Ramos (cell line): ENCODE measurements around the gene FGD5.

Source experiments
- in situ Hi-C: fragments of 300-500 bp; cut with MboI; formaldehyde crosslinking; loops from one replicate; pipeline ENCODE4 v1.14.3; 2022; ENCODE audit warnings: low sequenced_read_pairs; ENCODE audit not compliant: unreplicated experiment

FGD5 gene

DNA sequence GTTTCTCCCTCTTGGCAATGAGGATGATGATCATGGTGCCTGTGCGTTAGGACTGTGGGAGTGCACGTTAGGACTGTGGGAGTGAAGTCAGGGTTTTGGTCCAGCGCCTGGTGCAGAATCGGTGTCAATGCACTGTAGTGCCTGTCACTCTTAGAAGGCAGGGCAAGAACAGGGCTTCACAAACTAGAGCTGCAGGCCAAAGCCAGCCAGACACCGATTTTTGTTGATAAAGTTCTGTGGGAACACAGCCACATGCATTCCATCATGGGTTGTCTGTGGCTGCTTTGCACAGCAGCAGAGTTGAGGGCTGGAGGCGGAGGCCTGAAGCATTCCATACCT is 96.0 kb downstream of the FGD5 start:
- in situ Hi-C loops: loop anchor here (10.0 to 25.0 kb wide), 2 partner anchors 127 to 400 kb away; no protein-coding TSS in a partner anchor

DNA sequence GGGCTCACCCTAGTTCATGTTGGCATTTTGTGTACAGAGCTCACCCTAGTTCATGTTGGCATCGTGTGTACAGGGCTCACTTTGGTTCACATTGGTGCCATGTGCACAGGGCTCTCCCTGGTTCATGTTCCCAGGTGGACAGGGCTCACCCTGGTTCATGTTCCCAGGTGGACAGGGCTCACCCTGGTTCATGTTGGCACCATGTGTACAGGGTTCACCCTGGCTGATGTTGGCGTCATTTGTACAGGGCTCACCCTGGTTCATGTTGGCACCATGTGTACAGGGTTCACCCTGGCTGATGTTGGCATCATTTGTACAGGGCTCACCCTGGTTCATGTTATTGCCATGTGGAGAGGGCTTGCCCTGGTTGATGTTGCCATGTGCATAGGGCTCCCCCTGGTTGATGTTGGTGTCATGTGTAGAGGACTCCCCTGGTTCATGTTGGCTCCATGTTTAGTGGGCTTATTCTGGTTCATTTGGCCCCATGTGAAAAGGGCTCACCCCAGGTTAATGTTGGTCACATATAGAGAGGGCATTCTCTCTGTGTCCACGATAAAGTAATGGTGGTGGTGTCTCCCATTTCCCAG is 97.0 kb downstream of the FGD5 start:
- in situ Hi-C loops: loop anchor here (10.0 to 25.0 kb wide), 2 partner anchors 128 to 401 kb away; no protein-coding TSS in a partner anchor

DNA sequence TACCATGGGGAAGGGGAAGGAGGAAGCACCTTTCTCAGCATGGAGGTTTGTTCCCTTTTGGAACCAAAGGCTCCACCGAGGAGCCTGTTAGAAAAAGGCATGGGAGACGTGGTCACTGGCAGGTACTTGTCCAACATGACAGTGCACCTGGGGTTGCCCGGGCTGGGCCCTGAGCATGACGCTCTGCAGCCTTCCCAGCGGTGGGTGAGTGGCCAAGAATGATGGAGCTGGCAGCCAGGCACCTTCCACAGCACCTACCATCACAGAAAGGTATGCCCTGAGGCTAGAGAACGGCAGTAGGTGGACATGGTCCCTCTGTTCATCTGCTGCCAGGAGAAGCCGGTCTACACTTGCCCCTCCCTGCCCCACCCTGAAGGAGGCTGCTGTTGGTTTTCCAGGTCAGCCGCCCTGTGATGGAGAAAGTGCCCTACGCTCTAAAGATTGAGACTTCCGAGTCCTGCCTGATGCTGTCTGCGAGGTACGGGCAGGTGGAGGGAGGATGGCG is 99.6 kb downstream of the FGD5 start:
- in situ Hi-C loops: loop anchor here (10.0 to 25.0 kb wide), 2 partner anchors 131 to 404 kb away; no protein-coding TSS in a partner anchor

DNA sequence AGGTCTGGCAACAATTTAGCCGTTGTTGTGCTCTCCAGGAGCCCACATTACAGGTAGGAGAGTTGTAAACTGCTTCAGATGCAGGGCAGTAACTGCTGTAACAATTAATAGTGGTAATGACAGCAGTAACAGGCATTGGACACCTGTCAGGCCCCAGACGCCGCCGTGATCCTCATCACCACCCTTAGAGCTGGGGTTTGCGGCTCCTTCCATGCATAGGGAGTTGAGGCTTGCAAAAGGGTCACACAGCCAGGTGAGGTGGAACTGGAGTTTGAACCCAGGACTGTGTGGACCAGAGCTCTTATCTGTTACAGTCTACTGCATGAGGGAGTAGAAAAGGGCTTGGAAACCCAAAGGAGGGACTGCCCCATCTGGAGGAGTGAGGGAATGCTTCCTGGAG is 101.8 kb downstream of the FGD5 start:
- in situ Hi-C loops: loop anchor here (5.0 to 25.0 kb wide), 2 partner anchors 133 to 288 kb away; no protein-coding TSS in a partner anchor

DNA sequence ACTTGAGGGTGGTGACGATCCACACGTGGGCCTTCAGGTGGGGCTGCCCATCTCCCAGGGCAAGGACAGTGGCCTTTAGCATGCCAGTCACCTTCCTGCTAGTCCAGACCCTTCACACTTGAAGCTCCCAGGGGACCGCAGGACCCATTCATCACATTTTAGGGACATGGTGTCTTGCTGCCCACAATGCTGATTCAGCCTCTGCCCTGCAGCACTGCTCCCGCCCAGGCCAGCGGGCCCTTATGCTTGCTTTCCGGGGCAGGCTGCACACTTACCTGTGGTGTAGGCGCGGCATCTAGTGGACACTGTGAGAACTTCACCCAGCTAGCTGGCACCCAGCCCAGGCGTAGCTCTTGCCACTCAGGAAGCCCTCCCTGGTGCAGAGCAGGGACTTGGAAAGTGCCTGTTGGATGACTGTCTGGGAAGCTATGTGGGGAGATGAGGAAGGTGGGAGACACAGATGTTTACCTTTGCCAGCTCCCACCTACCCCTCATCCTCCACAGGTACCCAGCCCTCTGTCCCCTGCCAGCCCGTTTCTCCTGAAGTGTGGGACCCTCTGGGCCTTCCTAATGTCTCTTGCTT is 102.4 kb downstream of the FGD5 start:
- in situ Hi-C loops: loop anchor here (5.0 to 25.0 kb wide), 2 partner anchors 134 to 289 kb away; no protein-coding TSS in a partner anchor

DNA sequence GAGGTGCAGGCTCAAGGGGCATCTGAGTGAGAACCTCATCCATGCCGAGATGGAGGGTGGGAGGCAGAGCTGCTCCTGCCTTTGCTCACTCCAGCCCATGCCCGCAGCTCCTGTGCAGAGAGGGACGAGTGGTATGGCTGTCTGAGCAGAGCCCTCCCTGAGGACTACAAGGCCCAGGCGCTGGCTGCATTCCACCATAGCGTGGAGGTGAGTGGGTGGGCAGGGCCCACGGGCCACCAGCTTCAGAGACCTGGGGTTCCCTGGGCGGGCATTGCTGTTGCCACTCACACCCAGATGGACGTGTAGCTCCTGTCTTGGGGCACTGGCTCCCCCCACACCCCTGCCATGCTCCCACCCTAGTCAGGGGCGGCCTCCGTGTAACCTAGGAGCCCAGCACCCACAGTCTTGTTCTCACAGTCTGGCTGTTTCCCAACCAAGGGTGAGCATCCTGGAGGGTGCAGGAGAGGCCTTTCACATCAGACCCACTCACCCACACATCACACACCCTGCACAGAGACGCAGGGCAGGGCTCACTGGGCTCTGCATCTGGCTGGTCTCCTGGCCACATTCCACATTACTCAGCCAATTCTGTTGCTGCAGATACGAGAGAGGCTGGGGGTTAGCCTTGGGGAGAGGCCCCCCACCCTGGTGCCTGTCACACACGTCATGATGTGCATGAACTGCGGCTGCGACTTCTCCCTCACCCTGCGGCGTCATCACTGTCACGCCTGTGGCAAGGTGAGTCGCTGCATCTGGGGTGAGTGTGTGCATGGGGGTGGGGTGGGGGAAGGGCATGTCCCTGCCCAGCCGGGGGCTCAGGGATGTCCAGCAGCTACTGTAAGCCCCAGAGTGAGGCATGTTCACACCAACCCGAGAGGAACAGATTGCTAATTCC is 103.3 kb downstream of the FGD5 start:
- in situ Hi-C loops: loop anchor here (5.0 to 25.0 kb wide), 2 partner anchors 135 to 290 kb away; no protein-coding TSS in a partner anchor

DNA sequence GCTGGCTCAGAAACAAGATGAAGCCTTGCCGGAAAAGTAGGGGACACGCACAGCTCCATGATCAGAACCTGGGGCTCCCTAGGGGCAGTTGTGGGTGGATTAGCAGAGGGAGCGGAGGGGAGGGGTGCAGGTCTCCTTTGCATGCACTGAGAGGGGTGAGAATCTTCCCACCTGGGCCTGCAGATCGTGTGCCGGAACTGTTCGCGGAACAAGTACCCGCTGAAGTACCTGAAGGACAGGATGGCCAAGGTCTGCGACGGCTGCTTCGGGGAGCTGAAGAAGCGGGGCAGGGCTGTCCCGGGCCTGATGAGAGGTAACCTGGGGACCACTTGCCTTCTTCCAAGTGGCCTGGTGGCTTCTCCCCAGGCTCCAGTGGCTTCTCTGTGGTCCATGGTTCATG is 104.1 kb downstream of the FGD5 start:
- in situ Hi-C loops: loop anchor here (5.0 to 25.0 kb wide), 2 partner anchors 136 to 291 kb away; no protein-coding TSS in a partner anchor

DNA sequence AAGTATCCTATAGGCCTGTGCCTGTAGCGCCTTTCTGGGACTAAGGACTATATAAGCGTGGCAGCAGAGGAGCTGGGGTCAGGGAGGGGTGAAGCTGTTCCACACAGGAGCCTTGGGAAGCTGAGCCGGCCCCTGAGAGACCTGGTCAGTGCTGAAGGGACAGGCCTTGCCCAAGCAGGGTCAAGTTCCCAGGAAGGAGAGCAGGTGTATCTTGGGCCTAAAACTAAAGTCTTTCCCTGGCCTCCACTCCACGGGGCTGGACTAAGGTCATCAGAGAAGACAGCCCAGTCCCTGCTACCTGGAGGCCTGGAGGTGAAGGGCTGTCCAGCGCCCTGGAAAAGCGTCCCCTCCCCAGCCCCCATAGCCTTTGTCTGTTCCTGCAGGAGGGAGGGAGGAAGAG is 104.7 kb downstream of the FGD5 start:
- in situ Hi-C loops: loop anchor here (5.0 to 25.0 kb wide), 2 partner anchors 136 to 291 kb away; no protein-coding TSS in a partner anchor

DNA sequence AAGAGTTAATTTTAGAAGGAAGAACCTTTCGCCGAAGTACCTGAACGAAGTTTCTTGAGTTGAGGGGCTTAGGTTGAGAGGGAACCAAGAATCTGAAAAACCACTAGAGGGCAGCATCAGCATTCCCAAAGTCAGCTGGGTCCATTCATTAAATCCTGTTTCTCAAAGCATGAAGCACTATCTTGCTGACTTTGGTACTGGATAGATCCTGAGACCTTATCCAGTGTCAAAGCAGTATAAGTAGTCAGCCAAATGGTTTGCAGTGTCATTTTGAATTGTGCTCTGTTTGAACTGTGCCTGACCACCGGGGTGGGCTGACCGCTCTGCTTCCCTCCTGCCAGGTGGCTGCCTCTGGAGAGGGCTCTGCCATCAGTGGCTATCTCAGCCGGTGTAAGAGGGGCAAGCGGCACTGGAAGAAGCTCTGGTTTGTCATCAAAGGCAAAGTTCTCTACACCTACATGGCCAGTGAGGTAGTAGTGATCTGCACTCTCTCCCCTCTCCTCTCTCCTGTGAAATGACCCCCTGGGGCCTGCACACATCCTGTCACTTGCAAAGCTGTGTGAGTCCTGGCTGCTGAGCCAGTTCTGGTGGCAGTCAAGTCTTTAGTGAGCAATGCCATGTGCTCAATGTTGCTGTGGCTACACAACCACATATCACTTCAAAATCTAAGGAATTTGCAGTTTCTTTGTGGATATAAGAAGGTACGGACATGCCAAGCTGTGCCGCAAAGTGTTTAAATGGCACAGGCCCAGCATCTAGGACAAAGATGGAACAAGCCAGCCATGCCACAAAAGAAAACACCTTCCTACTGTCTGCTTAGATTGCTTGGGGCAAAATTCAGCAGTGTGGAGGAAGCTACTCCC is 107.2 kb downstream of the FGD5 start:
- in situ Hi-C loops: loop anchor here (25.0 kb wide), 1 partner anchor 286 kb away; the partner anchor contains the start of gene CAPN7

DNA sequence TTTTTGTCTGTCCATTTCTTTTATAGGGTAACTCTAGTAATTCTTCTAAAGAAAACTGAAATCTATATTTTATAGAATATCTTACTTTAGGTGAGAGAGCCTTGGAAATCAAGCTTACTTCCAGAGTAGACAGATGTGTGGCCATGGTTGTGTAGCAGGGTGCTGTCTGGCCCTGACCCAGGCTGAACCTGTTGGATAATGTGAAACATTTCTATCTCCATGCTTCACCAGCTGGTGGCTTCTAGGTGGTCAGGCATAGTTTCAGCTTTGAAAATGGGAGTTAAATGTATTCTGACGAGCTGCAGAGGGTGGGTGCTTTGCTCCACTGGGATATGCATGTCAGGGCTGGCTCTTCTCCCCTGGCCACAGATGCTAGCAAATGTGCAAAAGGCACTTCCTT is 107.8 kb downstream of the FGD5 start:
- in situ Hi-C loops: loop anchor here (25.0 kb wide), 1 partner anchor 286 kb away; the partner anchor contains the start of gene CAPN7

DNA sequence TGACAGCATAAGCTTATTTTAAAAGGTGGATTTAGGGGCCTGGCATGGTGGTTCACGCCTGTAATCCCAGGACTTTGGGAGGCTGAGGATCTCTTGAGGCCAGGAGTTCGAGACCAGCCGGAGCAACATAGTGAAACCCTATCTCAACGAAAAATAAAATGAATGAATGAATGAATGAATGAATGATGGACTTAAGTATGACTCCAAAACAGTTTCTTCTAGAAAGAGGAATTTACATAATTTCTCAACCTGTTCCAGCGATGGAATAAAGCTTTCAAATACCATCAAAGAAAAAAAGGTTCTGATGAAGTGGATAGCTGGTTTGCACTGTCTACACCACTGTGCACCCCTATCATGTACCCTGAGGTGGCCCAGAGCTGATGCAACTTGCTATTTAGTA is 108.5 kb downstream of the FGD5 start:
- in situ Hi-C loops: loop anchor here (25.0 kb wide), 1 partner anchor 285 kb away; the partner anchor contains the start of gene CAPN7

DNA sequence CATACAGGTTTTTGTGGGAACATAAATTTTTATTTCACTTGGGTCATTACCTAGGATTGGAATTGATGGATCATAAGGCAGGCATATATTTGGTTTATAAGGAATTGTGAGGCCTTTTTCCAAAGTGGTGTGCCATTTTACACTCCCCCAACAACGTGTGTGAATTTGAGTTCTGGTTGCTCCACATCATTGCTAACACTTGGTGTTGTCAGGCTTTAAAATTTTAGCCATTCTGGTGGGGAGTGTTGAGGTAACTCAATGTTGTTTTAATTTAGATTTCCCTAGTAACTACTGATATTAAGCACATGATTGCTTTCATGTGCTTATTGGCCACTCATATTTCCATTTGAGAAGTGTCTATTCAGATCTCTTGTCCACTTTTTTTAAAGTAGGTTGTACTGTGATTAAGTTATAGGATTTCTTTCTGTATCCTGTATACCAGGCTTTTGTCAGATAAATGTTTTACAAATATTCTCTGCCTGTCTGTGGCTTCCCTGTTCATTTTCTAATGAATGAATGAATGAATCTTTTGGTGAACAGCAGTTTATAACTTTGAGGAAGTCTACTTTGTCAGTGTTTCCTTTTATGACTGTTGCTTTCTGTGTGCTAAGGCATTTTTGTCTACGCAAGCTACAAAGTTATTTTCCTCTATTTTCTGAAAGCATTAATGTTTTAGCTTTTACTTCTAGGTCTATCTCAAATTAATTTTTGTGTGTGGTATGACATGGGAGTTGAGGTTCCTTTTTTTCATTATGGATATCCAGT is 110.7 kb downstream of the FGD5 start:
- in situ Hi-C loops: loop anchor here (25.0 kb wide), 1 partner anchor 283 kb away; the partner anchor contains the start of gene CAPN7

DNA sequence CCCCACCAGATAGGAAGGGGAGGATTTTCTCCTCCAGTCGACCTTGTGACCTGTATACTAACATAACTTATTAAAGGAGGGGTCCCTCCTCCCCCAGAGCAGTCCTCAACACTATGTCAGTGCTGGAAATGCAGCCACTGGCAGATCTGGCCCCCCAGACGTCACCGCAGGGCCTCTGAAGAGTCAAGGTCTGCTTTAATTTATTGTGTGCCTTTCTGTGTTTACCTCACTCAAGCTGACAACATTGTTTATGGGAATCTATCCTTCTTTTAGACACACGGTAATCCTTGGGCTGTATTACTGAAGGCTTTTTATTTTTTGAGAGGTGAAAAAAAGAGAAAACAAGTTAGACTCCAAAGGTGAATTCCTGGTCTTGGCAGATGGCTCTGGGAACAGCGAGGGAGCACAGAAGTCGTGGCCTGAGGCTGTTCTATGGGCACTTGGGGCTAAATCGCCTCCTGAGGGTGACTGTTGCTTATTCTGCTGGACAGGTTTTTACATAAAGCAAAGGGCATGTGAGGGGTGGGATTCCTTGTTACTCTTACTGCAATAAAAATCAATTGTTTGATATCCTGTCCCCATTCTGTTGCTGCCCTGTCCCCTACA is 115.2 kb downstream of the FGD5 start:
- in situ Hi-C loops: loop anchor here (25.0 kb wide), 1 partner anchor 278 kb away; the partner anchor contains the start of gene CAPN7

DNA sequence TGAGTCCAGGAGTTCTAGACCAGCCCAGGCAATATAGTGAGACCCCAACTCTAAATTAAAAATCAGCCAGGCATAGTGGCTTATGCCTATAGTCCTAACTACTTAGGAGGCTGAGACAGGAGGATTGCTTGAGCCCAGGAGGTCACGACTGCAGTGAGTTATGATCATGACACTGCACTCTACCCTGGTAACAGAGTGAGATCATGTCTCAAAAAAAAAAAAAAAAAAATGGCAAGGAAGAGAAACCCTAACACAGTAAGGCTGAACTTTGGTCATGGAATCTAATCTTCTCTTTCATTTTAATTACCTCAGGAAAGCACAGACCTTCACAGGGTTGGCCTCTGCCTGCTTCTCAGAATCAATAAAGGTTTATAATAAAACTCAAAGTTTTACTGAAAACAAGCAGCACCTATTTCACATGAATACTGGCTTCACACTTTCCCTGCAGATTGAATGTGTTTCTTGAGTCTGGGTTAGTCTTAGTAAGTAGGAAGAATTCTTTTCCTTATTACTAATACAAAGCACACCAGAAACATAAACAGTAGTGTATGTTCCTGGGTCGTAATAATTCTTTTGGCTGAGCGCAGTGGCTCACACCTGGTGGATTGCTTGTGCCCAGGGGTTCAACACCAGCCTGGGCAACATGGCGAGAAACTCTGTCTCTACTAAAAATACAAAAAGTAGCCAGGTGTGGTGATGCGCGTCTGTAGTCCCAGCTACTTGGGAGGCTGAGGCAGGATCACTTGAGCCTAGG is 117.0 kb downstream of the FGD5 start:
- in situ Hi-C loops: loop anchor here (25.0 kb wide), 1 partner anchor 277 kb away; the partner anchor contains the start of gene CAPN7

DNA sequence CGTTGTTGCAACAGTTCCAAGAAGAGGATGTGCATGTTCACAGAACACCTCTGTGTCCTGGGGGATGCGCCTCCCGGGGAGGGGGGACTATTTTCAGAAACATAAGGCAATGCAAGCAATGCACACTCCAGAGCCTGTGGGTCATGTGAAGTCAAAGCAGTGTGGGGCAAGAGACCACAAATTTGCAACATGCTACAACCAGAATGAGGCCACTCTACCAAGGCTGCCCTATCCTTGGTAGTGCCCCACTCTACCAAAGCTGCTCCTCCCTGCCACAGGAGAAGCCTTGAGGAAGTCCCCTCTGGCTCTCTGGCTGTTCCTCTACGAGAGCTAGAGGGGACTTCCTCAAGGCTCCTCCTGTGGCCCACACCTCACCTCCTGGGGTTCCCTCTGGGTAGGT is 120.2 kb downstream of the FGD5 start:
- in situ Hi-C loops: loop anchor here (25.0 kb wide), 1 partner anchor 273 kb away; the partner anchor contains the start of gene CAPN7

DNA sequence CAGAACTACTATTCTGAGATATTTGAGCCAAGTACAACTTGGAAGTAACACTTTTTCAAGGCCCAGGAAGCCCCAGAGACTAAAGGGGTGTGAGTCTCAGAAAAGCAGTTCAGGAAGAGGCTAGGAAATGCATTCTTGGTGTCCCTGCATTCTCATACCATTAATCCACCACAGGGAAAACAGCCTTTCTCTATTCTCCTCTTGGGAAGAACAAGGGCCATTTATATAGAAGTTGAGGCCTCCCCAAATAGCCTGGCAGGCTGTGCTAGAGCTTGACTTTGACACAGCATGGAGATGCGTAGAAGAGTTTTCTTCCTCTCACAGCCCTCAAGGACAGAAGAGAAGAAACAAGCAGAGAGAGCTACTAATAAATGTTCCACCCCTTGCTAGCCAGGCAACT is 123.1 kb downstream of the FGD5 start:
- in situ Hi-C loops: loop anchor here (25.0 kb wide), 1 partner anchor 270 kb away; the partner anchor contains the start of gene CAPN7

DNA sequence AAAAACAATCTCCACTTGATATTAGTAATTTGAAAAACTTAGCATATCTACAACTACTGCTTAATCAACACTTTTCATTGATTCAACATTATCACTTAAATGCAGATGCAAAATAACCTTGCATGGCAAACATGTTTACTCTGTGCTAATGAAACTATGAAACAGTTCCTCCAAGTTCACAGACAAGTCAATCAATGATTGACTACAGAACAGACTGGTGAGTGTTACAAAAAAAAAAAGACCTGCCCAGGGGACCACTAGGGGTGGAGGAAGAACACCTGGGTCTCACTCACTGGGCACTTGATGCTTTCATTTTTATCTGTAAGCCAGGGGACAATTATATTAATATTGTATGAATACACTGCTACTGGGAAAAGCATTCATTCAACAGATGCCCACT is 124.3 kb downstream of the FGD5 start:
- in situ Hi-C loops: loop anchor here (25.0 kb wide), 1 partner anchor 269 kb away; the partner anchor contains the start of gene CAPN7
